Body of pancreas (tissue), 4 donors: ENCODE data around the gene RET. TPM values are rescaled to one million over a fixed set of nuclear protein-coding genes. Genes with fewer than 3 reads are reported as not detected.
"Not testable (repeated sequence)": the region's sequence is repeated elsewhere in the genome, so short reads cannot be mapped to it uniquely, and the experiment has no call there.

Experiments used
- ATAC-seq: fragments of 150-250 bp; one replicate; pipeline ENCODE4 v1.9.1; 2016
- DNase-seq, 4 donors: peaks; one replicate each; pipeline ENCODE4 v3.0.0-alpha.2; 2019
- H3K27ac ChIP-seq, 4 donors: fragments of 200-600 bp; sonication (generic); 1 replicate in 3 of 4; 2 replicates in 1 of 4; pipeline versions ENCODE4 v1.5.1 to v1.6.1; 2016 to 2019; ENCODE audit warnings: mild to moderate bottlenecking in 1 of 4, mixed read lengths in 1 of 4, moderate library complexity in 1 of 4
- H3K27me3 ChIP-seq, 2 donors: fragments of 200-600 bp; sonication (generic); one replicate each; pipeline ENCODE4 v1.6.0; 2016; ENCODE audit warnings: mild to moderate bottlenecking in 1 of 2
- H3K36me3 ChIP-seq, 2 donors: fragments of 200-600 bp; sonication (generic); replicated peaks in 1 of 2; 2 replicates each; pipeline ENCODE4 v1.5.1; 2016; ENCODE audit warnings: low read depth in 2 of 2; ENCODE audit not compliant: insufficient read depth in 1 of 2
- H3K4me1 ChIP-seq: fragments of 200-600 bp; sonication (generic); one replicate; pipeline ENCODE4 v1.6.0; 2016
- H3K4me3 ChIP-seq, 2 donors: fragments of 200-600 bp; sonication (generic); 1 replicate in 1 of 2; 2 replicates in 1 of 2; pipeline ENCODE4 v1.5.1; 2016 to 2019
- H3K9me3 ChIP-seq, 3 donors: fragments of 200-600 bp; sonication (generic); 1 replicate in 2 of 3; 2 replicates in 1 of 3; pipeline ENCODE4 v1.5.1; 2016
- POLR2A ChIP-seq, 3 donors: fragments of 450-650 bp; IDR thresholded peaks; one replicate each; pipeline ENCODE4 v1.6.1; 2016; ENCODE audit warnings: antibody characterized with exemption in 3 of 3, mild to moderate bottlenecking in 2 of 3
- WGBS, 2 donors: methylation state at CpG; one replicate each; pipeline ENCODE4 v1.1.5; 2017; 5-methylcytosine and 5-hydroxymethylcytosine counted together
- intact Hi-C: fragments of 100-400 bp; cut with DNase I; formaldehyde crosslinking; loops from one replicate; pipeline ENCODE4 v1.15.1; 2023
- total RNA-seq, 2 donors: library from RNA; depleted of rRNA; stranded (reverse); fragments of >200 nt; gene quantifications; one replicate each; pipeline ENCODE4 v1.1.0, GENCODE V29; 2016
- TF ChIP-seq, protein P1 (sequence below), 7 experiments: fragments of 450-650 bp in 4 of 7; fragments of 200-600 bp in 3 of 7; sonication (generic) in 3 of 7; IDR thresholded peaks; one replicate each; pipeline ENCODE4 v1.5.1; 2016 to 2019; ENCODE audit warnings: antibody characterized with exemption in 7 of 7

RET gene
- total RNA-seq, 2 donors from 2014 or later, result 0.78 to 1.6 TPM

DNA sequence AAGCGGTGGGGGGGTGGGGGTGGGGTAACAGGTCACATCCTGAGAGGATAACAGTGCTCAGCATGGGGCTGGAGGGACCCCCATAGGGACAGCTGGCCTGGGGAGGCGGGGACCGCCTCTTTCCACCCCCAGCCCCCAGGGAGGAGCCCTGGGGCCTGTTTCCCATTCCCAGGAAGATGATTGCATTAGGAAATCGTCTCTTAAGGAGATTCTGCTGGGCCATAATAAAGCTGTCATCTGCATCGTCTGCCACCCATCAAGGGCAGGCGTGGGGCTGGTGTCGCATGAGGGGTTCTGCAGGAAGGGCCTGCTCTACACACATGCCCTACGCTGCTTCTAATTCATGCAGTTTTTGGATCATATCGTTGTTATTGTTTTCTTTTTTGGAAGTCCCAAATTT, 17.2 kb downstream of the RET start:
- no peaks in the 10 kb centered on the region for H3K36me3 ChIP-seq
- intact Hi-C loops, result no loop called here
- H3K9me3 ChIP-seq, result no peaks in the 10 kb centered on the region
- no peaks in the 10 kb centered on the region for H3K27me3 ChIP-seq
- H3K27ac ChIP-seq, result no peak overlapping the region
- no peak for ATAC-seq
- no peak for DNase-seq
- 77 to 78% methylated on average over 9 of the region's 9 CpGs for WGBS, 2 donors
- TF ChIP-seq, protein P1, sequence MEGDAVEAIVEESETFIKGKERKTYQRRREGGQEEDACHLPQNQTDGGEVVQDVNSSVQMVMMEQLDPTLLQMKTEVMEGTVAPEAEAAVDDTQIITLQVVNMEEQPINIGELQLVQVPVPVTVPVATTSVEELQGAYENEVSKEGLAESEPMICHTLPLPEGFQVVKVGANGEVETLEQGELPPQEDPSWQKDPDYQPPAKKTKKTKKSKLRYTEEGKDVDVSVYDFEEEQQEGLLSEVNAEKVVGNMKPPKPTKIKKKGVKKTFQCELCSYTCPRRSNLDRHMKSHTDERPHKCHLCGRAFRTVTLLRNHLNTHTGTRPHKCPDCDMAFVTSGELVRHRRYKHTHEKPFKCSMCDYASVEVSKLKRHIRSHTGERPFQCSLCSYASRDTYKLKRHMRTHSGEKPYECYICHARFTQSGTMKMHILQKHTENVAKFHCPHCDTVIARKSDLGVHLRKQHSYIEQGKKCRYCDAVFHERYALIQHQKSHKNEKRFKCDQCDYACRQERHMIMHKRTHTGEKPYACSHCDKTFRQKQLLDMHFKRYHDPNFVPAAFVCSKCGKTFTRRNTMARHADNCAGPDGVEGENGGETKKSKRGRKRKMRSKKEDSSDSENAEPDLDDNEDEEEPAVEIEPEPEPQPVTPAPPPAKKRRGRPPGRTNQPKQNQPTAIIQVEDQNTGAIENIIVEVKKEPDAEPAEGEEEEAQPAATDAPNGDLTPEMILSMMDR (IDR thresholded peaks at IDR 0.05), result no peak
- TF ChIP-seq POLR2A (IDR thresholded peaks at IDR 0.05), result no peak
- no peak overlapping the region for H3K4me3 ChIP-seq
- no peaks in the 10 kb centered on the region for H3K4me1 ChIP-seq

DNA sequence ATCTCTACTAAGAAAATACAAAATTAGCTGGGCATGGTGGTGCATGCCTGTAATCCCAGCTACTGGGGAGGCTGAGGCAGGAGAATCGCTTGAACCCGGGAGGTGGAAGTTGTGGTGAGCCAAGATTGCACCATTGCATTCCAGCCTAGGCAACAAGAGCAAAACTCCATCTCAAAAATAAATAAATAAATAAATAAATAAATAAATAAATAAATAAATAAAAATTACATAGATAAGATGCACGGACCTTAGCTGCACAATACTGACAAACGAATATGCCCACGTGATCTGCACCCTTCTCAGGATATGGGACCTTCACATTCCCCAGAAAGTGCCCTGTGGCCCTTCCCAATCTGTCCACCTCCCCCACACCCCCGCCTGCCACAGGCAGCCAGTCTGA, 22.5 kb downstream of the RET start:
- ATAC-seq, H3K4me3 ChIP-seq, H3K27me3 ChIP-seq, H3K9me3 ChIP-seq, H3K27ac ChIP-seq, H3K36me3 ChIP-seq, intact Hi-C loops, DNase-seq, H3K4me1 ChIP-seq: not testable (repeated sequence)
- 82 to 88% methylated on average over 6 of the region's 6 CpGs for WGBS, 2 donors

DNA sequence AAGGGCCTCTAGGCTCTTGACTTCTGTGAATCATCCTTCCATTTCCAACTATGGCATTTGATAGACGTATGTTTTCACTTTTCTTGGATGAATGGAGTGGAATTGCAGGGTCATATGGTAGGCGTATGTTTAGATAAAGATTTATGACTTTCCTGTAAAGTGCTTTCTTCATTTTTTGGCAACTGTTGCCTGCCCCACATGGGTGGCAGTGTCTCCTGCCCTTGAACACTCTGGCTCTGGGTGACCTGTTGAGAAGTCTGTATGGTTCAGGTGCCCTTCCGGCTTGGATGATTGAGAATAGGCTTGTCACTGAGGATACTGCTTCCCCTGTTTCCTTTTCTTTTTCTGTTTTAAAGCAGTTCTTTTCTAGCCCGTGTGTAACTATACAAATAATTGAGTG, 23.1 kb downstream of the RET start:
- Histone ChIP-seq H3K9me3 (no peaks in the 10 kb centered on the region), H3K27me3 (no peaks in the 10 kb centered on the region), H3K4me3 (no peak overlapping the region), H3K36me3 (no peaks in the 10 kb centered on the region), H3K4me1 (peaks cover 4% of the 10 kb centered on the region), H3K27ac (no peak overlapping the region)
- intact Hi-C loops, result loop anchor here (5.0 to 10.0 kb wide), 2 partner anchors 228 to 345 kb away; no protein-coding TSS in a partner anchor
- ATAC-seq (no peak), DNase-seq (no peak)
- WGBS, 2 donors, result 69 to 72% methylated on average over 4 of the region's 4 CpGs
- no peak for TF ChIP-seq POLR2A (IDR thresholded peaks at IDR 0.05)
- TF ChIP-seq, protein P1 (IDR thresholded peaks at IDR 0.05), result no peak

DNA sequence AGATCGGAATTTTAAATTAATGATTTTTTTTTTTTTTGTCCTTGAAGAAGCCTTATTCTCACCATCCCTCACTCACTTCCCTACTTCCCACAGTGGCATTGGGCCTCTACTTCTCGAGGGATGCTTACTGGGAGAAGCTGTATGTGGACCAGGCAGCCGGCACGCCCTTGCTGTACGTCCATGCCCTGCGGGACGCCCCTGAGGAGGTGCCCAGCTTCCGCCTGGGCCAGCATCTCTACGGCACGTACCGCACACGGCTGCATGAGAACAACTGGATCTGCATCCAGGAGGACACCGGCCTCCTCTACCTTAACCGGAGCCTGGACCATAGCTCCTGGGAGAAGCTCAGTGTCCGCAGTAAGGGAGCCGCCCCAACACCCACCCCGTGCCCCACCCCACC, 23.5 kb downstream of the RET start:
- intact Hi-C loops, result loop anchor here (5.0 to 10.0 kb wide), 2 partner anchors 228 to 346 kb away; no protein-coding TSS in a partner anchor
- 87 to 89% methylated on average over 12 to 14 of the region's 17 CpGs for WGBS, 2 donors
- no peak overlapping the region for H3K4me3 ChIP-seq
- H3K4me1 ChIP-seq, result peaks cover 8% of the 10 kb centered on the region
- ATAC-seq, result no peak
- no peak overlapping the region for H3K27ac ChIP-seq
- no peaks in the 10 kb centered on the region for H3K27me3 ChIP-seq
- DNase-seq, result no peak
- no peaks in the 10 kb centered on the region for H3K36me3 ChIP-seq
- no peaks in the 10 kb centered on the region for H3K9me3 ChIP-seq
- no peak for TF ChIP-seq POLR2A (IDR thresholded peaks at IDR 0.05)
- TF ChIP-seq, protein P1 (IDR thresholded peaks at IDR 0.05), result no peak

DNA sequence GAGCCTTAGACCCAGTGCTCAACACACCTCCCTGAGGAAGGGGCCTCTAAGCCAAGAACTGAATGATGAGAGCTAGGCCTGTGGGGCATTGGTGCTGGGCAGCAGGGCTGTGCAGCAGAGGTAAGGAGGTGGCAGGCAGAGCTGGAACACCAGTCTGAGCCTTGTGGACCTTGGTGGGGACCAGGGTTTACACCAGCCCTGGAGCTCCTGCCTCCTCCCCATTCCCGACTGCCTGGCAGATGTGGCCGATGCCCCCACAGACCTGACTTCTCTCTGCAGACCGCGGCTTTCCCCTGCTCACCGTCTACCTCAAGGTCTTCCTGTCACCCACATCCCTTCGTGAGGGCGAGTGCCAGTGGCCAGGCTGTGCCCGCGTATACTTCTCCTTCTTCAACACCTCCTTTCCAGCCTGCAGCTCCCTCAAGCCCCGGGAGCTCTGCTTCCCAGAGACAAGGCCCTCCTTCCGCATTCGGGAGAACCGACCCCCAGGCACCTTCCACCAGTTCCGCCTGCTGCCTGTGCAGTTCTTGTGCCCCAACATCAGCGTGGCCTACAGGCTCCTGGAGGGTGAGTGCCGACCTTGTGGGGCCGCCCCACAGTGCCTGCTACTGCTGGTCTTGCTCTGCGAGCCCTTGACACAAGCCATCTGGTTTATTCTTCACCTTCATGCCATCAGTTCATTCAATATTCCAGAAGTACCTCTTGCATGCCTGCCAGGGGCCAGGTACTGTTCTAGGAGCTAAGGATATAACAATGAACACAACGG, 25.4 kb downstream of the RET start:
- 84 to 85% methylated on average over 18 to 19 of the region's 19 CpGs for WGBS, 2 donors

More for the DNA sequence above, 25.4 kb downstream of the RET start:
- Histone ChIP-seq H3K4me3 (no peak overlapping the region), H3K4me1 (peaks cover 14% of the 10 kb centered on the region), H3K9me3 (no peaks in the 10 kb centered on the region), H3K27me3 (no peaks in the 10 kb centered on the region), H3K36me3 (no peaks in the 10 kb centered on the region), H3K27ac (no peak overlapping the region)
- DNase-seq (no peak), ATAC-seq (no peak)
- TF ChIP-seq, protein P1 (IDR thresholded peaks at IDR 0.05), result no peak
- no peak for TF ChIP-seq POLR2A (IDR thresholded peaks at IDR 0.05)
- intact Hi-C loops, result loop anchor here (5.0 to 10.0 kb wide), 2 partner anchors 230 to 347 kb away; no protein-coding TSS in a partner anchor
